ENCODE measurements around the gene GPR15LG. TPM values are rescaled to one million over a fixed set of nuclear protein-coding genes. Genes with fewer than 3 reads are reported as not detected.

Gene GPR15LG
- total RNA-seq, 1 experiment from 2014 or later = not detected

DNA sequence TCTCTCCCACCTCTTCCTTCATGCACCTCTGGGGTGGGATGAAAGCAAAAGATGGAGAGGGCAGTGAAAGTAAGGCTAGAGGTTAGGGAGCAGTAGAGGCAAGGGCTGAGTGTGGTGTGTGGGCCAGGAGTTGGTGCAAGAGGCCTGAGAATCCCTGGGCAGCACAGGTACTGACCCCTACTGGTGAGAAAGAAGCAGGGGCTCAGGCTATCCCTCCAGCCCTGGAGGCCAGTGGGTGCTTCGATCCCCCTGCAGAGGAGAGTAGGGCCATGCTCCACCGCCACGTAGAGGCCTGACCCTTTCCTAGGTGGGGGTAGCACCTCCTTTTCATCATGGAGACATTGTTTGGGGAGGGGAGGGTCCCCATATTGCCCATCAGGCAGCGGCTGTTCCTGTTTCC, 30.5 kb downstream of the GPR15LG start:
- no peaks in the 10 kb centered on the region for H4K20me1 ChIP-seq (ENCODE audit: low read length)
- intact Hi-C loops (cut with micrococcal nuclease) = no loop called here
- no peak overlapping the region for H3K27ac ChIP-seq (ENCODE audit: low read length)
- H3K79me2 ChIP-seq (ENCODE audit: low read length) = no peaks in the 10 kb centered on the region
- H3K27me3 ChIP-seq (ENCODE audit: low read length) = peaks cover 23% of the 10 kb centered on the region
- ChIA-PET POLR2A (ENCODE audit: unreplicated experiment) (no interaction called here), CTCF (no interaction called here)
- TF ChIP-seq EZH2 (IDR thresholded peaks at IDR 0.05; ENCODE audit: low read length, unreplicated experiment) = no peak
- TF ChIP-seq, protein P1, sequence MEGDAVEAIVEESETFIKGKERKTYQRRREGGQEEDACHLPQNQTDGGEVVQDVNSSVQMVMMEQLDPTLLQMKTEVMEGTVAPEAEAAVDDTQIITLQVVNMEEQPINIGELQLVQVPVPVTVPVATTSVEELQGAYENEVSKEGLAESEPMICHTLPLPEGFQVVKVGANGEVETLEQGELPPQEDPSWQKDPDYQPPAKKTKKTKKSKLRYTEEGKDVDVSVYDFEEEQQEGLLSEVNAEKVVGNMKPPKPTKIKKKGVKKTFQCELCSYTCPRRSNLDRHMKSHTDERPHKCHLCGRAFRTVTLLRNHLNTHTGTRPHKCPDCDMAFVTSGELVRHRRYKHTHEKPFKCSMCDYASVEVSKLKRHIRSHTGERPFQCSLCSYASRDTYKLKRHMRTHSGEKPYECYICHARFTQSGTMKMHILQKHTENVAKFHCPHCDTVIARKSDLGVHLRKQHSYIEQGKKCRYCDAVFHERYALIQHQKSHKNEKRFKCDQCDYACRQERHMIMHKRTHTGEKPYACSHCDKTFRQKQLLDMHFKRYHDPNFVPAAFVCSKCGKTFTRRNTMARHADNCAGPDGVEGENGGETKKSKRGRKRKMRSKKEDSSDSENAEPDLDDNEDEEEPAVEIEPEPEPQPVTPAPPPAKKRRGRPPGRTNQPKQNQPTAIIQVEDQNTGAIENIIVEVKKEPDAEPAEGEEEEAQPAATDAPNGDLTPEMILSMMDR (conservative IDR thresholded peaks at IDR 0.05; ENCODE audit: low read depth, low read length) = peak; percentile 40; the same call in 1 of the 2 replicates
- no peak overlapping the region for H2AFZ ChIP-seq (ENCODE audit: low read length)
- no TSS peak for BruUV-seq (replicated peaks)
- H3K4me3 ChIP-seq (ENCODE audit: low read length) = no peak overlapping the region
- no peaks in the 10 kb centered on the region for H3K9me3 ChIP-seq (ENCODE audit: low read length)
- no peak for ATAC-seq
- H3F3A ChIP-seq (ENCODE audit: low read length, unreplicated experiment) = no peaks in the 10 kb centered on the region
- no peak overlapping the region for H3K9ac ChIP-seq (ENCODE audit: low read length)
- DNase-seq = no peak
- no peaks in the 10 kb centered on the region for H3K36me3 ChIP-seq (ENCODE audit: low read depth, low read length)
- H3K9me2 ChIP-seq (replicated peaks; ENCODE audit: low read length) = no peaks in the 10 kb centered on the region
- H3K4me2 ChIP-seq (ENCODE audit: low read length) = no peak overlapping the region
- no peaks in the 10 kb centered on the region for H3K4me1 ChIP-seq (ENCODE audit: insufficient read depth, low read length)

DNA sequence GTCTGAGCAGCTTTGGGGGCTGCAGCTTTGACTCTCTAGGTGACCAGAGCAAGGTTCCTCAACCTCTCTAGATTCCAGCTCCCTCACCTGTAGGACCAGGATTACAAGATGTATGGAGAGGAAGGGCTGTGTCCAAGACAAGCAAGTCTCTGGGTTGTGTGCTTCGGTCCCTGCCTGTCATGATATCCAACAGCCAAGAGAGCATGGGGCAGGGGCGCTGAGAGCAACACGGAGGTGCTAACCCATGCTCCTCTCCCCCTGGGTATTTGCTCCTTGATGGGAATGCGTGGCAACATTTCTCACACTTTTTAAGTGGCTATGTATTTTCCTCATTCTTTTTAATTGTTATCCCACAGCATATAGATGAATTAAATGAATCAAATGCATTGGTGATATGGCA, 31.0 kb downstream of the GPR15LG start:
- Histone ChIP-seq H3K9ac (ENCODE audit: low read length) (no peak overlapping the region), H2AFZ (ENCODE audit: low read length) (no peak overlapping the region), H3K9me2 (replicated peaks; ENCODE audit: low read length) (no peaks in the 10 kb centered on the region), H3K79me2 (ENCODE audit: low read length) (no peaks in the 10 kb centered on the region), H3K36me3 (ENCODE audit: low read depth, low read length) (no peaks in the 10 kb centered on the region), H3K27ac (ENCODE audit: low read length) (no peak overlapping the region), H3K4me3 (ENCODE audit: low read length) (no peak overlapping the region), H3K27me3 (ENCODE audit: low read length) (peaks cover 18% of the 10 kb centered on the region; the same call in 1 of the 2 replicates), H3F3A (ENCODE audit: low read length, unreplicated experiment) (no peaks in the 10 kb centered on the region), H3K4me1 (ENCODE audit: insufficient read depth, low read length) (no peaks in the 10 kb centered on the region), H4K20me1 (ENCODE audit: low read length) (no peaks in the 10 kb centered on the region), H3K4me2 (ENCODE audit: low read length) (no peak overlapping the region), H3K9me3 (ENCODE audit: low read length) (no peaks in the 10 kb centered on the region)
- POLR2A ChIA-PET (ENCODE audit: unreplicated experiment) = no interaction called here
- CTCF ChIA-PET = interaction anchor here (0.6 kb wide), 1 partner anchor 40 kb away, joined by 4 read pairs; no protein-coding TSS in a partner anchor
- intact Hi-C loops (cut with micrococcal nuclease) = no loop called here
- BruUV-seq (replicated peaks) = no TSS peak
- no peak for DNase-seq
- TF ChIP-seq, protein P1 (conservative IDR thresholded peaks at IDR 0.05; ENCODE audit: low read depth, low read length) = no peak
- TF ChIP-seq EZH2phosphoT487 (IDR thresholded peaks at IDR 0.05; ENCODE audit: borderline replicate concordance, low read length) (no peak), EZH2 (IDR thresholded peaks at IDR 0.05; ENCODE audit: low read length, unreplicated experiment) (no peak)
- no peak for ATAC-seq

DNA sequence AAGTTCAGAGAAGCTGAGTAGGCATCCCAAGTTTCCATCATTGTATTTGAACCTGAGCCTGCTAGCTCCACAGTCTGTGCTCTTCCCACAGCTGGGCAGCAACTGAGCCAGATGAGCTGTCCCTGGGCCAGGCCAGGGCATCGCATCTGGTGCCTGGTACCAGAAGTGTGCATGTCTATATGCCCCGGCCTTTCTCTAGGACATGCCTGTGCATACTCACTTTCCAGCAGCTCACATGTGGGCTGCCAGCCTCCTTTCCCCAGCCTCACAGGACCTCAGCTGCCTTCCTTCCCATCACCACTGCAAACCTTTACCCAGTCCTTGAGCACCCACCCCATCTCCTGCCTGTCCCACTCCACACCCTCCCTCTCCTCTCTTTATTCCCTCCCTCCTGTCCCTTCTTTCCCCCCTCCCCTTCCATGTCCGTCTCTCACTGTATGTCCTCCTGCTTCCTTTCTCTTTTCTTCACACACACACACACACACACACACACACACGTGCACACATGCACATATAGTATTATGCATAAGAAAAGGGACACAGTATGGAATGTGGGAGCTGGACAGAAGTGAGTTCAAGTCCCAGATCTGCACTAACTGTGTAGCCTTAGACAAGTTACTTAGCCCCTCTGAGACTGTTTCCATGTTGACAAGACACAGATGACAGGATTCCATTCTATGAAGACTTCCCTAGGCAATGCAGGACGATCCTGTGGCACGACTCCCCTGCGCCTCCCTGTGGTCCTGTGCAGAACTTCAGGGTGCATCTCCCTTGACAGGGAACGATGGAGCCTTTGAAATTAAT, 31.6 kb downstream of the GPR15LG start:
- H3K4me2 ChIP-seq (ENCODE audit: low read length) = no peak overlapping the region
- H3K36me3 ChIP-seq (ENCODE audit: low read depth, low read length) = no peaks in the 10 kb centered on the region
- H3K4me3 ChIP-seq (ENCODE audit: low read length) = no peak overlapping the region
- intact Hi-C loops (cut with micrococcal nuclease) = no loop called here
- no peaks in the 10 kb centered on the region for H3K9me2 ChIP-seq (replicated peaks; ENCODE audit: low read length)
- peak; percentile 67 for ATAC-seq
- POLR2A ChIA-PET (ENCODE audit: unreplicated experiment) = no interaction called here
- CTCF ChIA-PET = interaction anchor here (0.6 kb wide), 1 partner anchor 41 kb away, joined by 4 read pairs; no protein-coding TSS in a partner anchor
- H3K9ac ChIP-seq (ENCODE audit: low read length) = no peak overlapping the region
- peaks cover 14% of the 10 kb centered on the region; the same call in 1 of the 2 replicates for H3K27me3 ChIP-seq (ENCODE audit: low read length)
- H3K27ac ChIP-seq (ENCODE audit: low read length) = no peak overlapping the region
- no peaks in the 10 kb centered on the region for H4K20me1 ChIP-seq (ENCODE audit: low read length)
- no peaks in the 10 kb centered on the region for H3K4me1 ChIP-seq (ENCODE audit: insufficient read depth, low read length)
- no peaks in the 10 kb centered on the region for H3K79me2 ChIP-seq (ENCODE audit: low read length)
- TF ChIP-seq, protein P1 (conservative IDR thresholded peaks at IDR 0.05; ENCODE audit: low read depth, low read length) = peak; percentile 69
- no peak for TF ChIP-seq EZH2 (IDR thresholded peaks at IDR 0.05; ENCODE audit: low read length, unreplicated experiment)
- no peak for TF ChIP-seq EZH2phosphoT487 (IDR thresholded peaks at IDR 0.05; ENCODE audit: borderline replicate concordance, low read length)
- no peaks in the 10 kb centered on the region for H3F3A ChIP-seq (ENCODE audit: low read length, unreplicated experiment)
- no TSS peak for BruUV-seq (replicated peaks)
- DNase-seq = peak; percentile 58
- H3K9me3 ChIP-seq (ENCODE audit: low read length) = no peaks in the 10 kb centered on the region
- H2AFZ ChIP-seq (ENCODE audit: low read length) = no peak overlapping the region
